NT2/D1 (cell line): ENCODE data around the gene BORCS6.

Source experiments
- DNase-seq: peaks from one replicate; pipeline ENCODE4 v3.0.0-alpha.2; 2011; ENCODE audit warnings: low read depth, low spot score
- H3K27me3 ChIP-seq: 2 replicates; pipeline ENCODE4 v1.6.0; 2011; ENCODE audit warnings: mild to moderate bottlenecking; ENCODE audit not compliant: insufficient read length, insufficient read depth
- H3K36me3 ChIP-seq: 2 replicates; pipeline ENCODE4 v1.6.1; 2011; ENCODE audit warnings: mild to moderate bottlenecking, low read length, mixed read lengths; ENCODE audit not compliant: insufficient read depth, insufficient read length
- H3K4me1 ChIP-seq: 2 replicates; pipeline ENCODE4 v1.5.1; 2011; ENCODE audit not compliant: insufficient read depth, insufficient read length
- H3K4me3 ChIP-seq: 2 replicates; pipeline ENCODE4 v1.5.1; 2011; ENCODE audit warnings: low read depth; ENCODE audit not compliant: insufficient read length
- H3K9ac ChIP-seq: 2 replicates; pipeline ENCODE4 v1.6.0; 2011; ENCODE audit warnings: low read depth; ENCODE audit not compliant: insufficient read length
- H3K9me3 ChIP-seq: 2 replicates; pipeline ENCODE4 v1.5.1; 2011; ENCODE audit warnings: mild to moderate bottlenecking, low read length; ENCODE audit not compliant: insufficient read depth
- SUZ12 ChIP-seq: IDR thresholded peaks from 2 replicates; pipeline ENCODE4 v1.6.1; 2011; ENCODE audit not compliant: insufficient read length, insufficient read depth; ENCODE audit errors: extremely low read depth
- YY1 ChIP-seq: IDR thresholded peaks from 2 replicates; pipeline ENCODE4 v1.6.1; 2011; ENCODE audit not compliant: insufficient read length, insufficient read depth
- ZNF274 ChIP-seq: IDR thresholded peaks from 2 replicates; pipeline ENCODE4 v1.6.1; 2011; ENCODE audit warnings: mild to moderate bottlenecking, low read depth, low read length

Gene BORCS6

DNA sequence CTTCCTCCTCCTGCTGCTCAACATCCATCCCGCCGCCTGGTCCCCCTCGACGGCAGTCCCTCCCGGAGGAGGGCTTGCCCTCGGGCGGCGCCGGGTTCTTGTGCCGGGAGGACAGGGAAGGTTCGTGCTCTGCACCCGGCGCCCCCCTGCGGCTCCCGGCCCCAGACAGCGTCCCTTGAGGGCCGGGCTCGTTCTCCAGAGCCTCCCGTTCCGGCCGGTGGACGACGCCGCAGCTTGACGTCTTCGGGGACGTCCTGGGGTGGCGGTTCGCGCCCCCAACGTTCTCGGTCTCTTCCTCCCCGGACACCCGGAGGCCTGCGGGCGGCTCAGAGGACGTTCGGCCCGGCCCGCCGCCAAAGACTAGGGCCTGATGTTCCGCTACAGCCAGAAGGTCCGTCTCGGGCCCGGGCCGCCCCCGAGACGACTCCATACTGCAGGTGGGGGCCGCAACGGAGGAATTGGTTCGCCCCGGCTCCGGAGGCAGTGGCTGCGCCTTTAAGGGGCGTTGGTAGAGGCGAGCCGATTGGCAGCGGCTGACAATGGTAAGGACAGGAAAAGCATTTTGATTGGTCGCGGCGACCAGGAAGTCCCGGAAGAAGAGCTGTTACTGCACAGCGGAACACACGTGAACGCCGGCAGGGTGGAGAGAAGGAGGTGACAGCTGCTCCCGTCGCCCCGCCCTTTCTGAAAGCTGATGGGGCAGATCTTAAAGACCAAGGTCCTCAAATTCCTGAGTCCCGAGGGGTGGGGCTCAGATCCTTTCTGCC is at the start of gene BORCS6:
Gene BORCS6 (minus strand): TSS at position 470 of the 767 bp plus-strand sequence. CDS start 40 bp downstream, at position 430.
- H3K27me3 ChIP-seq = peaks cover 9% of the 10 kb centered on the region
- no peaks in the 10 kb centered on the region for H3K9me3 ChIP-seq
- H3K36me3 ChIP-seq = peaks cover 11% of the 10 kb centered on the region
- peak within 1 kb of the TSS; percentile 82 for H3K9ac ChIP-seq
- TF ChIP-seq YY1 (no peak), ZNF274 (no peak), SUZ12 (no peak)
- DNase-seq = peak; percentile 91
- H3K4me1 ChIP-seq = peaks cover 10% of the 10 kb centered on the region
- H3K4me3 ChIP-seq = peak within 1 kb of the TSS; percentile 69

DNA sequence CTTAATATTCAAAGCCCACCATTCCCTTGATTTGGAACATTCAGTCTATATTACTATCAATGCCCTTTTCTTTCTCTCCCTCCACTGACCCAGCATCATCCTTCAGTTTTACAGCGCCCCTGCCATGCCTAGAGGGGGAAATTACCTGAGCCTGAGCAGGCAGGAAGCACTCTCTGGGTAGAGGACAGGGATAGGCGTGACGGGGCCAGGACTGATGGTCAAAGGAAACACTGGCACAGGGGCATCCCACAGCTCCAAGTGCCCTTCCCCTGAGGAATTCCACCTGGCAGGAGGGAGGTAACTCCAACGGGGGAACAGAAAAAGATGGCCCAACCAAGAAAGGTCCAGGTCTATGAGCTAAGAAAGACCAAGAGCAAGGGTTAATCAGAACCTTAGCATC is 47.9 kb upstream of the BORCS6 start:
- Histone ChIP-seq H3K9me3 (no peaks in the 10 kb centered on the region), H3K4me3 (no peak overlapping the region), H3K36me3 (peaks cover 77% of the 10 kb centered on the region), H3K4me1 (no peaks in the 10 kb centered on the region), H3K9ac (no peak overlapping the region), H3K27me3 (no peaks in the 10 kb centered on the region)
- no peak for DNase-seq
- TF ChIP-seq YY1 = no peak
- TF ChIP-seq ZNF274 = no peak
- no peak for TF ChIP-seq SUZ12

DNA sequence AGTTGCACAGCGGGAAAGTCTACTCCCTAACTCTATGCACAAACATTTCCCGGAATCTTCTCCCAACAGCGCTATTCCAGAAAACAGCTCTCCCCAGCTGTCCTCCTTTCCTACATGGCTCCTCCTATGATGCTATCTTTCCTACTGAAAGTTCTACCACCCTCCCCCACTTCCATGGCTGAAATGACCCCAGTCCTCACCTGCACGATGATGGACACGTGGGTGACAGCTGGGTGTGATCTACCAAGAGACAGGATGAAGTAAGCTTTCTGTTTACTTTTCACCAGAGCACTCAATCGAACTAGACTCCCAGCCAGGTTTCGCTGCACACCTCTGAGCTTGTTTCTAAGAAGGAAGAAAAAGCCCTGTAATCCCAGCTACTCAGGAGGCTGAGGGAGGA is 47.2 kb upstream of the BORCS6 start:
- H3K36me3 ChIP-seq = peaks cover 80% of the 10 kb centered on the region
- DNase-seq = no peak

DNA sequence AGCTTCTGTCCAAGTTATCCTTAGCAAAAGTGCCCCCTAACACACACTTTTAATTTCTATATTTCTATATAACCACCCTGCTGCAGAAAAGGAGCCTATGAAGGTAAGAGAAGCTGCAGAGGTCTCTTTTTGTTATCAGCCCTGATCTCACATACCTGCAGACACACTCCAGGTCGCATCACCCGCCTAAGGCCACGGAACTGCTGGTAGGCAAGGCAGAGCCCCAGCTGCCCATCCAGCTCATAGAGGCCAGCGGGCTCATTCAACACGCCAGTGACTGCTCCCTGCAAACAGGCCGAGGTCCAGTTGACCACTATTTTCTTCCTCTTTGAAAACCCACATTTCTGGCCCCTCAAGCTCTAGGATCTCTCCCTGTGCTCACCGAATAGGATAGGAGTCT is 45.7 kb upstream of the BORCS6 start:
- Histone ChIP-seq H3K4me3 (no peak overlapping the region), H3K36me3 (peaks cover 85% of the 10 kb centered on the region), H3K9ac (no peak overlapping the region), H3K9me3 (no peaks in the 10 kb centered on the region), H3K27me3 (no peaks in the 10 kb centered on the region), H3K4me1 (no peaks in the 10 kb centered on the region)
- DNase-seq = no peak
- no peak for TF ChIP-seq ZNF274
- TF ChIP-seq YY1 = no peak
- no peak for TF ChIP-seq SUZ12

More for the DNA sequence above, 47.2 kb upstream of the BORCS6 start:
- Histone ChIP-seq H3K27me3 (no peaks in the 10 kb centered on the region), H3K9me3 (no peaks in the 10 kb centered on the region), H3K4me3 (no peak overlapping the region), H3K9ac (no peak overlapping the region), H3K4me1 (no peaks in the 10 kb centered on the region)
- TF ChIP-seq YY1 (no peak), SUZ12 (no peak), ZNF274 (no peak)

DNA sequence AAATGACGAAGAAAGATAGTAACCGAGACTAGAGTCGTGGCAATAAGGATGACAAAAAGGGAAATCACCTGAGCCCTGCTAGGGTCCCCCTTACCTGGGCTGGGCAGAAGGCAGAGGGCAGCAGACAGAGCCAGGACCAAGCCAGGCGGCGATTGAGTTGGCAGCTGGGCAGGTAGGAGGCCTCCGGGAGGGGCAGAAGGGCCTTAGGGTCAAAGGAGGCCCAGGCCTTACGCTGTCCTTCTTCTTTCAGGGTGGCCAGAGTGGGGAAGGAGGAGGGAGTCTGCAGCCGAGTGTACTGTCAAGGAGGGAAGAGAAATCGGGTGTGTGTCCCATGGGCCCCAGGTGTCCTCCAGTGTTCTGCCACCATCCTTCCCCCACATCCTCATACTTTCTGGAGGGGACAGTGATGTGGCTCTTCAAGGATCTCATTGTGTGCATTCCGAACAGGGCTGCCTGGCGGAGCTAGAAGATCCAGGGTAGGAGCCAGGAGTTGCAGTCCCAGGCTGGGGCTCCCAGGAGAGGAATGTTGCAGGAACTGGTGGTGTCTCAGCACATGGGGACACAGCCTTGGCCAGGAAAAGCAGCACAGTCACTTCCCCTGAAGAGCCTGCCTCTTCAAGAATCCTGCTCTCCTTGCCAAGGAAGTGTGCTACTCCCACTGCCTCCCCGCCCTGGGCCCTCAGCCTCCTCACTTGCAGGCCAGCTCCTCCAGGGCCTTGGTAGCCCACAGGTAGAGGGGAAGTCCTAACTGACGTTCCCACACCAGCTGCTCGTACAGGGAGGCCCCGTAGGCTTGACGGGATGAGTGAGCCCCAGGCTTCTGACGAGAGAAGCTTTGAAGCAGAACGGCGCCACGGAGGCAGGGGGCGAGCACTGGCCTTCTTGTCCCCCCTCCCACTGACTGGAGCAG is 44.6 kb upstream of the BORCS6 start:
- H3K36me3 ChIP-seq = peaks cover 89% of the 10 kb centered on the region
- H3K27me3 ChIP-seq = no peaks in the 10 kb centered on the region
- DNase-seq = no peak
- no peaks in the 10 kb centered on the region for H3K4me1 ChIP-seq
- H3K4me3 ChIP-seq = no peak overlapping the region
- H3K9me3 ChIP-seq = no peaks in the 10 kb centered on the region
- no peak overlapping the region for H3K9ac ChIP-seq
- TF ChIP-seq ZNF274 (no peak), YY1 (no peak), SUZ12 (no peak)

DNA sequence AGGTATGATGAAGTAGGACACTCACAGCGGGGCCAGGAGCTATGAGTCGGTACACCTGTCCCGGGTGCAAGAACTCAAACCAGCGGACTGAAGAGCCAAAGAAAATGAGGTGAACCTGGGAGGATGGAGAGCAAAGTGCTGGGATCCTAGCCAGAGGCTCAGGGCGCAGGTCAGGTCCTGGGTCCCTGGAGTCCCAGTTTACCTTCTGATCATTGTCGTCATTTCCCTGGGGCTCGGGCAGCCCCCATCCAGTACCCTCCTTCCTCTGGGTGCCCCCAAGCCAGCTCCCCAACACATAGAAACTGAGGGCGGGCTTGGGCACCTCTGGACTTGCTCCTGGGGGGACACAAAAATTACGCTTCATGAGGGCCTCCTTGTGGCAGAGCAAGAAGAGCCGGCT is 41.7 kb upstream of the BORCS6 start:
- no peaks in the 10 kb centered on the region for H3K27me3 ChIP-seq
- H3K36me3 ChIP-seq = peaks cover 95% of the 10 kb centered on the region
- no peak overlapping the region for H3K9ac ChIP-seq
- no peak for DNase-seq
- no peak overlapping the region for H3K4me3 ChIP-seq
- no peaks in the 10 kb centered on the region for H3K4me1 ChIP-seq
- no peaks in the 10 kb centered on the region for H3K9me3 ChIP-seq
- TF ChIP-seq SUZ12 (no peak), ZNF274 (no peak), YY1 (no peak)

DNA sequence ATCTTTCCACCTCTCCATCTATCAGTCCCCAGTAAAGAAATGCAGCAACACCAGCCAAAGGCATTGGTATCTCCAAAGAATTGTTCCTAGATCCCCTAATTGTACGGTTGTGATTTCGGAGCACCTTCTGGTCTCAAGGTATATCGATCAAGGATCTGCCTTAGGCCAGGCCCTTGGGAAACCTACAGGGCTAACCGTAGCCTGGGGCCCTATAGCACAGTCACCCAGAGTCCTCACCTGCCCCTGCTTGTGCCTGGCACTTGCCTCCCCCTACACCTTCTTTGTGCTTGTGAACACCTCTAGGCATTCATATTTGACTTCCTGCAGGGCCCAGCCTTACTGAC is 37.2 kb upstream of the BORCS6 start:
- no peaks in the 10 kb centered on the region for H3K27me3 ChIP-seq
- no peak overlapping the region for H3K9ac ChIP-seq
- H3K4me3 ChIP-seq = no peak overlapping the region
- H3K36me3 ChIP-seq = peaks cover 57% of the 10 kb centered on the region
- H3K4me1 ChIP-seq = no peaks in the 10 kb centered on the region
- TF ChIP-seq YY1 = no peak
- no peak for TF ChIP-seq ZNF274
- TF ChIP-seq SUZ12 = no peak
- DNase-seq = no peak
- H3K9me3 ChIP-seq = no peaks in the 10 kb centered on the region
